GM12878 (cell line): ENCODE measurements around the gene RASA1. TPM values are rescaled to one million over a fixed set of nuclear protein-coding genes. Genes with fewer than 3 reads are reported as not detected.
A peak's percentile ranks its signal among the peaks of the same experiment; 100 is the strongest.

Source experiments
- ATAC-seq: fragments of 200-7000 bp; cut with Tn5 transposase; 3 replicates; pipeline ENCODE4 v1.9.1; 2020; ENCODE audit warnings: mild to moderate bottlenecking, moderate library complexity
- BruUV-seq: library from RNA; stranded (reverse); fragments of 400-500 nt; replicated peaks from 2 replicates; lab custom pipeline; 2021; lab: Mats Ljungman, UMichigan
- CTCF ChIA-PET: fragments of 300-600 bp; sonication (Branson Sonifier 250); formaldehyde crosslinking; extraction: SDS; loops from one replicate; lab custom pipeline; 2021; ENCODE audit warnings: inconsistent platforms; lab: Yijun Ruan, JAX
- POLR2A ChIA-PET: fragments of 350-600 bp; formaldehyde crosslinking; extraction: SDS; loops from one replicate; lab custom pipeline; 2021; ENCODE audit warnings: inconsistent platforms; lab: Charles Lee
- RAD21 ChIA-PET: fragments of 300-600 bp; sonication (Branson Sonifier 250); formaldehyde crosslinking; loops from one replicate; lab custom pipeline; 2023; ENCODE audit warnings: antibody characterized with exemption; ENCODE audit not compliant: unreplicated experiment; lab: Charles Lee
- SMC1A ChIA-PET: fragments of 300-600 bp; sonication (Branson Sonifier 250); formaldehyde crosslinking; loops from one replicate; lab custom pipeline; 2023; ENCODE audit not compliant: unreplicated experiment, uncharacterized antibody; lab: Charles Lee
- DNase-seq: peaks from one replicate; pipeline ENCODE4 v3.0.0-alpha.2; 2011; ENCODE audit warnings: low read depth, low spot score
- FAIRE-seq: peaks from 3 replicates; lab custom pipeline; 2011; peaks lifted over from hg19 to GRCh38; lab: Jason Lieb, UNC
- H2AFZ ChIP-seq: 2 replicates; pipeline ENCODE4 v1.6.0; 2011; ENCODE audit warnings: low read depth, low read length, control low read depth; ENCODE audit not compliant: control insufficient read depth
- H3K27ac ChIP-seq: 2 replicates; pipeline ENCODE4 v1.5.1; 2011; ENCODE audit warnings: control low read depth; ENCODE audit not compliant: control insufficient read depth, insufficient read depth
- H3K27me3 ChIP-seq, 2 experiments: replicated peaks in 1 of 2; 2 replicates each; pipeline versions ENCODE4 v1.6.0 to v1.6.1; 2011; ENCODE audit warnings: low read length in 1 of 2; ENCODE audit not compliant: control insufficient read depth in 2 of 2, insufficient read depth in 2 of 2
- H3K36me3 ChIP-seq, 2 experiments: 2 replicates each; pipeline ENCODE4 v1.5.1; 2011; ENCODE audit warnings: low read length in 1 of 2; ENCODE audit not compliant: control insufficient read depth in 2 of 2, insufficient read depth in 2 of 2
- H3K4me1 ChIP-seq: 2 replicates; pipeline ENCODE4 v1.6.1; 2011; ENCODE audit warnings: mild to moderate bottlenecking, low read length, moderate library complexity, mixed read lengths; ENCODE audit not compliant: control insufficient read depth, insufficient read depth
- H3K4me2 ChIP-seq: 2 replicates; pipeline ENCODE4 v1.6.0; 2011; ENCODE audit warnings: control low read depth; ENCODE audit not compliant: control insufficient read depth, insufficient read depth
- H3K4me3 ChIP-seq: fragments of 200-600 bp; sonication (generic); 2 replicates; pipeline ENCODE4 v1.5.1; 2016
- H3K79me2 ChIP-seq: 2 replicates; pipeline ENCODE4 v1.6.0; 2011; ENCODE audit warnings: low read length; ENCODE audit not compliant: control insufficient read depth, insufficient read depth
- H3K9ac ChIP-seq: 2 replicates; pipeline ENCODE4 v1.8.0; 2011; ENCODE audit warnings: low read length, control low read depth, mixed read lengths; ENCODE audit not compliant: control insufficient read depth, insufficient read depth
- H3K9me3 ChIP-seq: replicated peaks from 3 replicates; pipeline ENCODE4 v1.5.1; 2011; ENCODE audit warnings: mild to moderate bottlenecking, low read length; ENCODE audit not compliant: control insufficient read depth, insufficient read depth
- H4K20me1 ChIP-seq: 2 replicates; pipeline ENCODE4 v1.6.0; 2011; ENCODE audit not compliant: control insufficient read depth, insufficient read depth
- BCL11A ChIP-seq: IDR thresholded peaks from 2 replicates; pipeline ENCODE4 v1.6.1; 2011; ENCODE audit warnings: low read depth, low read length
- CTCF ChIP-seq, 3 experiments: IDR thresholded peaks in 2 of 3; conservative IDR thresholded peaks in 1 of 3; 2 replicates each; pipeline ENCODE4 v1.5.1; 2011; ENCODE audit warnings: low read depth in 3 of 3, low read length in 3 of 3, mild to moderate bottlenecking in 3 of 3, control low read depth in 2 of 3, moderate library complexity in 2 of 3, inconsistent platforms in 1 of 3, mixed read lengths in 1 of 3; ENCODE audit not compliant: control insufficient read depth in 2 of 3, insufficient read depth in 1 of 3; ENCODE audit errors: extremely low read depth in 1 of 3
- MLLT1 ChIP-seq: fragments of 450-650 bp; IDR thresholded peaks from 2 replicates; pipeline ENCODE4 v1.6.1; 2016; ENCODE audit warnings: mild to moderate bottlenecking
- POLR2A ChIP-seq: IDR thresholded peaks from 2 replicates; pipeline ENCODE4 v1.6.1; 2011; ENCODE audit warnings: low read depth, mild to moderate bottlenecking, low read length
- SIN3A ChIP-seq: IDR thresholded peaks from 2 replicates; pipeline ENCODE4 v1.6.1; 2012; ENCODE audit warnings: low read depth, low read length, improper control_type of control experiment
- ZBTB33 ChIP-seq: fragments of 450-650 bp; IDR thresholded peaks from 2 replicates; pipeline ENCODE4 v1.6.1; 2017; ENCODE audit warnings: mild to moderate bottlenecking
- WGBS: methylation state at CpG from one replicate; pipeline ENCODE4 v1.1.6; 2016; ENCODE audit warnings: low lambda C conversion rate; ENCODE audit not compliant: insufficient replicate concordance, insufficient coverage; ENCODE audit errors: missing lambda C conversion rate; 5-methylcytosine and 5-hydroxymethylcytosine counted together
- in situ Hi-C: fragments of 300-500 bp; cut with MboI; formaldehyde crosslinking; loops from 9 replicates; pipeline ENCODE4 v1.14.3; 2018; ENCODE audit warnings: mixed read lengths
- intact Hi-C: fragments of 100-400 bp; cut with micrococcal nuclease; formaldehyde crosslinking; loops from one replicate; pipeline ENCODE4 v1.14.2; 2022; ENCODE audit not compliant: unreplicated experiment
- polyA plus RNA-seq, 11 experiments: library from polyadenylated mRNA; depleted of rRNA in 4 of 11; unstranded in 6 of 11; stranded (reverse) in 5 of 11; fragments of >200 nt; fragmentation: Nextera tagmentation in 4 of 11; fragmentation: Illumina TruSeq in 1 of 11; extraction: Ambion mirVana in 4 of 11; extraction: Trizol in 1 of 11; gene quantifications; 1 replicate in 1 of 11; 2 replicates in 10 of 11; pipeline versions ENCODE4 v1.2.1 to v1.2.3, GENCODE V29; 2011 to 2016; ENCODE audit warnings: inconsistent platforms in 2 of 11, missing spikeins in 2 of 11, low read depth in 1 of 11
- total RNA-seq, 4 experiments: library from RNA; depleted of rRNA in 3 of 4; stranded (reverse); fragments of >200 nt in 3 of 4; fragmentation: Illumina TruSeq in 1 of 4; extraction: Trizol in 1 of 4; gene quantifications; 2 replicates each; pipeline versions ENCODE4 v1.2.1 to v1.2.3, GENCODE V29; 2013 to 2021

The RASA1 gene
- total and polyA plus RNA-seq, 10 of the 15 experiments (the other 5 are each of a cell fraction or from before 2014, with no cell fraction given) = 7.8 to 72.3 (median 21.8) TPM

GRCh38 chr5:87413343-87413645 is 145.6 kb downstream of the RASA1 start:
- POLR2A ChIA-PET = interaction anchor here (1.0 to 1.2 kb wide), 4 partner anchors 10 to 342 kb away, joined by 3 read pairs; no protein-coding TSS in a partner anchor
- H3K4me2 ChIP-seq = peak overlapping the region; percentile 51
- CTCF ChIA-PET = interaction anchor here (0.6 to 4.5 kb wide), 5 partner anchors 8 to 1278 kb away, joined by 3 to 45 read pairs (median 4); no protein-coding TSS in a partner anchor
- H3K36me3 ChIP-seq = peaks cover 0 to 11% of the 10 kb centered on the region in 2 experiments; a peak in 1 of 4 replicates
- no peak for FAIRE-seq
- in situ Hi-C loops = loop anchor here (10.0 to 25.0 kb wide), 2 partner anchors 801 to 1272 kb away; partner anchors contain the start of gene COX7C
- SMC1A ChIA-PET = interaction anchor here (1.1 to 2.3 kb wide), 6 partner anchors 11 to 445 kb away, joined by 3 to 7 read pairs (median 3); no protein-coding TSS in a partner anchor
- no peaks in the 10 kb centered on the region for H3K27me3 ChIP-seq
- TSS peak; percentile 80 for BruUV-seq
- H3K9me3 ChIP-seq = no peaks in the 10 kb centered on the region
- H3K79me2 ChIP-seq = peaks cover 30% of the 10 kb centered on the region
- no peak for ATAC-seq
- RAD21 ChIA-PET = interaction anchor here (0.6 to 3.7 kb wide), 4 partner anchors 11 to 171 kb away, joined by 3 to 17 read pairs (median 3); no protein-coding TSS in a partner anchor
- no peak for DNase-seq
- peaks cover 3% of the 10 kb centered on the region; the same call in 1 of the 2 replicates for H3K4me1 ChIP-seq
- intact Hi-C loops = loop anchor here (5.0 to 10.0 kb wide), 2 partner anchors 798 to 1254 kb away; partner anchors contain the start of gene COX7C
- H3K27ac ChIP-seq = no peak overlapping the region
- TF ChIP-seq ZBTB33 (no peak), MLLT1 (peak; percentile 56), BCL11A (no peak), POLR2A (no peak), SIN3A (no peak), CTCF (IDR thresholded peaks at IDR 0.05 in 2 of 3, conservative IDR thresholded peaks at IDR 0.05 in 1 of 3; ENCODE audit: control insufficient read depth in 2 of 3, extremely low read depth in 1 of 3, insufficient read depth in 1 of 3, low read depth in 3 of 3, low read length in 3 of 3) (no peak)
- peak overlapping the region; percentile 93 for H2AFZ ChIP-seq
- H4K20me1 ChIP-seq = no peaks in the 10 kb centered on the region
- WGBS = 18% methylated on average over 3 of the region's 3 CpGs
- peak overlapping the region; percentile 14; the same call in 1 of the 2 replicates for H3K9ac ChIP-seq
- H3K4me3 ChIP-seq = peak overlapping the region; percentile 54; the same call in 1 of the 2 replicates
